Midbrain (tissue), 1 donor: ENCODE data around the gene IPMK.

Source experiments
- DNase-seq: peaks from one replicate; lab custom pipeline; 2025; lab: John Stamatoyannopoulos, UW

IPMK gene

DNA sequence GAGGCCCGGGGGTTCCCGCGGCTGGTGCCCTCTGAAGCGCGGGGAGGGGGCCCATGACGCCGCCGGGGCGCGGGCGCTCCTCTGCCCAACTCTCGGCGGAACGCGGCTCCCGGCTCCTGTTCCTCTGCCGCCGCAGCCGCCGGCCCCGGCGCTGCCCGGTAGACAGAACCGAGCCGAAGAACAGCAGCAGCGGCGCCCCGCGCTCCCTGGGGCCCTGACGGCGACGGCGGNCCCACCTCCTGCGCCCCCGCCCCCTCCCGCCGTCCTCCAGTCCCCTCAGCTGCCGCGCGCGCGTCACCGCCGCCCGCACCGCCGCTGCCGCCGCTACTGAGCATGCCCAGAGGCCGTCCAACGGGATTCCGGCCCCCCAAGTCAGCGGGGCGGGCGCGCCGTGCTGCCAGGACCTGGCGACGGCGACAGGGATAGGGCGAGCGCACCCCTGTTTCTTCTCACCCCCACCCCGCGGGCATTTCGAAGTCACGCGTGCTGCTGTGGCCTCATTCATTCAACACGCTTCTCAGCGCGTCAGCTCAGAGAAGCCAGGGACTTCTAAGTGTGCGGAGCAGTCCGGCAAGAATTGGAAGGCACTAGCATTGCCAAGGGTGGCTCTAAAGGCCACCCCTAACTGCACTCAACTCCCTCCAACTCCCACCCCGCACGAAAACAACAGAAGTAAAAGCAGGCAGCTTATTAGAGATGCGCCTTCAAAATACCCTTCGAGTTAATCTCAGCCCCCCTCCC is at the start of gene IPMK:
Gene IPMK (minus strand): TSS at position 182 of the 741 bp plus-strand sequence. CDS start 283 bp downstream, outside the sequence.
- DNase-seq, result peak; percentile 93

DNA sequence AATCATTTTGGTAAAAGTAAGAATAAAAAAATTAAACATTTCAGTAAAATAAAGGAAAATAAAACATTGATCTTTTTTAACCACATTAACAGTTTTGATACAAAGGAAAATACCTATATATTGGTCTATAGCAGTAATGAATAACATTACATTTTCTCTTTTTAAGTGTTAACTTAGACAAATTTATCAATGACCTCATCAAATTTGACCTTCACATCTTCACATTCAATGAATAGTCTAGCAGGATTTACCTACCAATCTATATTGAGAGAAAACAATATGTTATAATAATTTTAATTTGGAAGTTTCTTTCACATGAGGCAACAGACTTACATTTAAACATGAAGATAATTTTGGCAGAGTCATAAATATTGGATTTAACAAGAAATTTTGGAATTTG is 49.2 kb upstream of the IPMK start:
- DNase-seq, result no peak

DNA sequence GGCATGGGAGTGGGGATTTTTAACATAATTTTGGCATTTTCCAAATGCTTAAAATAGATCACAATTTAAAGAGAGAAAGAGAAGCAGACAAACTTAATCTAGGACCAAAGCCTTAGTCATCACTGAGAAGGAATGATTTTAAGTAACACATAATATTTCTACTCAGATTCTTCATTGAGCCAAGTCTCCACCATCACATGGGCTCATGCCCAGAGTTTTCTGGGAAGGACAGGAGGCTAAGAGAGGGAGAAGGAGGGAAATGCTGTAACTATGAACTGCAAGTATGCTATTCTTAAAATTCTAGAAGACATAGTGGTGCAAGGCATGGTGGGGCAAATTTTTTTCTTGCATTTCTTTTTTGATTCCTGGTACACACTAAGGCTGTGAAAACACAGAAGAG is 43.3 kb upstream of the IPMK start:
- no peak for DNase-seq

DNA sequence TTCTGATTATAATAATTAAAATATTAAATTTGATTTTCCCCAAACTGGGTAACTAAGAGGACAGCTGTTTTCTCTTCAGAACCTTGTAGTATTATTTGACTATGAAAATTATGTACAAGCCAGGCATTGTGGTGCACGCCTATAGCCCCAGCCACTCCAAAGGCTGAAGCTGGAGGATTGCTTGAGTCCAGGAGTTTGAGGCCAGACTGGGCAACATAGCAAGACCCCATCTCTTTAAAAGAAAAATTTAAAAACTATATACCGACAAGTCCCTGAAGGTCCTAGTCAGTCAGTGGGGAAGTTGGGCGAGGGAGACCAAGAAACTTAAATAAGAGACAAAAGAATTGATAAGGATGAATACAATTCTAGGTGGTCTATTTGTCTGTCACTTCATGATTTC is 40.0 kb upstream of the IPMK start:
- DNase-seq, result no peak

DNA sequence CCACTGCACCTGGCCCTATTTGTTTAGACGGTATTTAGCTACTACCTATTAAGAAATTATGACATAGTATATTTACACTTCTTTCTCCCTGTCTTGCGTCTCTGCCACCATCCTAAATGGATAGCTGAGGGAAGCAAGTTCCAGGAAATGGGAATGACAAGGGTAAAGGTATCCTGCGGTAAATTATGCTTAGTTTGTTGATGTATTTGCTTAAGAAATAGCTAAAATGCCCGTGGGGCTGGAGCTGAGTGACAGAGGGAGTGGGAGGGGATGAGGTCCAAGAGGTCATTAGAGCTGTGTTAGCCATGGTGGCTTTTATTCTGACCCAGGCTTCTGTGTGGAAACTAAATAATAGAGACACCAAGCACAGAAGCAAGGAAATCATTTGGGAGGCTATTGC is 38.1 kb upstream of the IPMK start:
- DNase-seq, result no peak

DNA sequence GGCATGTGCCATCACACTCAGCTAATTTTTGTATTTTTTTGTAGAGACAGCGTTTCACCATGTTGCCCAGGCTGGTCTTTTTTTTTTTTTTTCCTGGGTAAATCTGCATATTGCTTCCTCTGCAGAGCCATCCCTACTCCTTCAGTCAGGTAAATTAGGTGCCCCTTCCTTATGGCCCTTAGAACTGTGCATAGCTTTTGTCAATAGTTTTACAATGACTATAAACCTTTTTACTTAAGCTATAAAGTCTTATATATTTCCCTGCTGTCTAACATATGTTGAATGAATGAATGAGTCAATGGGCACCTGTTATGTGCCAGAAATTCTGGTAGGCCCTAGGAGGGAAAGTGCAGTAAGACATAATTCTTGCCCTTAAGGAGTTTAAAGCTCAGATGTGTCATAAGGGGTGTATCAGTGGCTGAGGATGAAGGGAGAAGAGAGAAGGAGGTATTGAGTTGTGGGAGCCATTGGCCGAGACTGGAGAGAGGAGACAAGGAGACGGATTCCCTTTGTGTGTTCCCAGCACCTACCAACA is 36.5 kb upstream of the IPMK start:
- no peak for DNase-seq

DNA sequence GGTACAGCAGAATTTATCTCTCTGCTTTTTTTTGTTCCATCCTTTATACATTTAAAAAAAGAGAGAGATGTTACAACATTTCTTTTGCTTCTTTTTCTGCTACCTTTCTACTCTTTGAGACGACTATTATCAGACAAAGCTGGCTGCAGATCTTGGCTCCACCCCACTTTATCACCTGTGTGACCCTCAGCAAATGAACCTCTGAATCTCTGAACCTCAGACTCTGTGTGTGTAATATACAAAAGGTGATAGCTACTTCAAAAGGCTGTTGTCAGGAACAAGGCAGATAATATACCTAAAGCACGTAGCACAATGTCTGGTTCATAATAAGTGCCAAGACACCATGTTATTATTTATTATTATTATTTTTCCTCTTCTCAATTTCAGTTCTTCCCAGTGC is 34.6 kb upstream of the IPMK start:
- no peak for DNase-seq

DNA sequence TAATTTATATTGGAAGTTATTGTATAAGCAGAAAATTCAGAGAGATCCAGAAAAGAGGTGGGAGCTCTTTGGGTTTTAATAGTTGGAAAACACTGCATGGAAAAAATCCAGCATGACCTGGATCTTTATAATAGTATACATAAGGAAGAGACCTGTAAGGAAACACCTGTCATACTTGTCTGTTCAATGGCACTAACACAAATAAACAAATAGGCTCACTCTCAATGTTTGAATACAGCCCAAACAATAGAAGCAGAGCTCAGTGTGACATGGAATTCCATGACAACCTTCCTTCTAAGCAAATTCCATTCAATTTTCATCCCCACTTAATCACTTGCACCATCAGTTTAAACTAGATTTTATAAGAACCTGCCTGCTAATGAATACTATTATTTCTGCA is 33.0 kb upstream of the IPMK start:
- no peak for DNase-seq

DNA sequence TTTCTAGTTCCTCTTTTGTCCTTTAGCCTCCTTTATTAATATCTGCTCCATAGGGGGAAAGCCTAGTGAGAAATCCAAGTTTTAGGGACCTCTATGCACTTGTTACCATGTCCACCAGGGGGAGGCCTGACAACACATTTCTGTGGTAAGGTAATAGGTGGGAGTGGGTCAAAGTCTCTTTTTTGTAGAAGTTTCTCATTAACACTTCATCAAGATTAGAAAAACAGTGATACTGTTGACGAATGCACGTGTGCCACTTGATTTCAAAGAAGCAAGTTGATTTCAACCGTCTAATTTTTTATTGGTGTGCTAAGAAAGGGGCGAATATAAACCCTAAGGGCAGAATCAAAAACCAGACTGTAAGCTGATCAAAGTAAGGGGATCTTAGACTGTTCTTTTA is 31.9 kb upstream of the IPMK start:
- peak; percentile 49 for DNase-seq

DNA sequence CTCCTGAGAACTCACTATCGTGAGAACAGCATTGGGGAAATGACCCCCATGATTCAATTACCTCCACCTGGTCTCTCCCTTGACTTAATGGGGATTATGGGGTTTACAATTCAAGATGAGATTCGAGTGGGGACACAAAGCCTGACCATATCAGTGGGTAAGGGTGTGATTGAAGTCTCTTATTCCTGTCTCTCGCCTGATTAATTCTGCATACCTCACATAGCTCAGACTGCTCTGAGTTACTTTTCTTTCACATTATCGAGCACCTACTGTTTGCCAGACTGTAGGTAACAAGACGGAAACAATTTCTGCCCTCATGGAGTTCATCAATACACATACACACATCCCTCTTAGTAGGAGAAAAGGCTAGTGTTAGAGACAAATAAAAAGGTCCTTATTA is 26.3 kb upstream of the IPMK start:
- DNase-seq, result no peak

DNA sequence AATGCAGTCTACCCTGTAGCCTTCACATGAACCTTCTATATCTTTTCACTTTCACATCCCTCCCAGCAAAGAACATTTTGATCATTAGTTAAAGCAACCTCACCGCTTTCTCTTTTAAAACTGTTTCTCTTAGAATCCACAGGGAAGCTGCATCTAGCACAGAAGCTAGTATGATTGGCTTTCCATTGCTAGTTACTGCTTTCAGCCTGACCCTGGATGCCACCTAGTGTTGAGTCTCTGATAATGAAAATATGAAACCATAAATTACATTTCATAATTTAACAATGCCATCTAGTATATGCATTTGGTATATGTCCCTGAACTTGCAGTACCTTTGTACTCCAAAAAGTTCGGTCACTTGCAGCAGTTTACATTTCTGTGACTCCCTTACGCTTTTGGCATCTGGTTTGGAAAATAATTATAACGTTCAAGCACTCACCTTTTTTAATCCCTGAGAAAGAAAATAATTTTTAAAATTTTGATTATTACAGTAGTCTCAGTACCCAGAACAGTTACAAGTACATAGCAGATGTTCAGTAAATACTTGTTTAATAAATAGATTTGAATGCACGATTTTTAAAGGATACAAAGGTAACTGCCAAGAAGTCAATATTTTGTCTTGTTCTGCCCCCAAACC is 24.0 kb upstream of the IPMK start:
- peak; percentile 47 for DNase-seq

DNA sequence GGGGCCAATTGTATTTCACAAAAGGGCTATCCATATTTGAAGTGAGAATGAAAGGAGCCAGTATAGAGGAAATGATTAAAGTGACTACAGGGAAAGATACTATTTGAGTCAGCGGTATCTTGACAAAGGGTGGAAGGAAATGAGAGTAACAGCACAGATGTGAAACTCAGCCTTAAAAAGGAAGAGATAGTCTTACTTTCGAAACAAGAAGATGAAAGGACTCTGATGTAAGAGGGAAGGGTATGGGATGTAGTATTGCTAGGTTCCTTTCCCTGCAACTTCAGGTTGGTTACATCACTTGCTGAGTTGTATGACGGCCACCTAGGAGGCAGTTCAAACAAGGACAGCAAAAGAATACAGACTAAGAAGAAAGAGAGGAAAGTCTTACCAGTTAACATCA is 14.9 kb upstream of the IPMK start:
- DNase-seq, result no peak

DNA sequence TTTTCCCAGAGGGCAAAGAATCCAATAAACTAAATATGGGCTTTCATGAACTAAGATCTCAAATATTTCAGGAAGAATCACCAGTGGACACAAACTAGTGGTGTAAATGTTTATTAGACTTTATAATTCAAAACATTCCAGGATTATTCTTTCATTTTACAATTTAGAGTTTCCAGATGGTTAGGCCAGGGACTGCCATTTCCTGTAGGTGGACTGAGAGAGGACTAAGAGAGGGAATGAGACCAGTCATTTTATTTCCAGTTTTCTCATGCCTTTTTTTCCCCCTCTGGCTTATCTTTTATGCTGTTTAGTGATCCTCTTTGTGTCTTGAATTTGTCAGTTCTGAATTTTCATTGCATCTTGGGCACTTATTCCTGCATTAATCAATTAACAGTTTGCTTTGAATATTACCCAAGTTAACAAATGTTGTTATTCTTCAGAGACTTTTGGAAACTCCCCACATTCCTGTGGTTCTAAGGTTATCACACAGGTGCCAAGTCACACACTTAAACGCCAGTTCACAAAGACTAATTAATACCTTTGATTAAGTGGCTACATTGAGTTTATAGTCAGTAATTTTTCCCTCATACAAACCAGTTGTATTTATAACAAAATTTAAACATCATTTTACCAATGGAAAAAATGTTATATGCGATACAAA is 13.5 kb upstream of the IPMK start:
- DNase-seq, result no peak

DNA sequence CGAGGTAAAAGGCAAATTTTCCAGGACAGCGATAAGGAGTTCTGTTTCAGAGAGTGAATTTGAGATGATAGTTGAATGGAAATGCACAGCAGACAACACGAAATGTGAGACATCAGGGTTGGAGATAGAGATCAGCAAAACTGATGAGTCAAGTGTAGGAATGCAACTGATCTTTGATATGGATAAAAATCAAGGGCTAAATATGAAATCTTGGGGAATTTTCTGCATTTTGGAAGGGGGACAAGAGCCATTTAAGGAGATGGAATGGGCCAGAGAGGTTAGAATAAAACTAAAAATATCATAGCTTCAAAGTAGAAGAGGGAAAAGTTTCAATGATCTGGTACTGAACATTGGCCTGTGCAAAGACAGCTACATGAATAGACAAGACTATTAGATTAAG is 12.8 kb upstream of the IPMK start:
- no peak for DNase-seq

DNA sequence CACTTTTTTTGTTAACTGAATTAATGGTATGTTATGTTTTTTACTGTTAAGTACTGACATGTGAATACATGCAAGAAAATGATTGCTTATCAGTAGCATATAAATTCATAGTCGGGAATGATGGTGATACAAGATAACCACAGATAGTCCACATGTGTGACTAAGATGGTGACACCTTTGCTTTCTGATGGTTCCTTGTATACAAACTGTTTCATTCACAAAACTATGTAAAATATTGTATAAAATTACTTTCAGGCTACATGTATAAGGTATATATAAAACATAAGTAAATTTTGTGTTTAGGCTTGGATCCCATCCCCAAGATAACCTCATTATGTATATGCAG is 11.2 kb upstream of the IPMK start:
- no peak for DNase-seq

DNA sequence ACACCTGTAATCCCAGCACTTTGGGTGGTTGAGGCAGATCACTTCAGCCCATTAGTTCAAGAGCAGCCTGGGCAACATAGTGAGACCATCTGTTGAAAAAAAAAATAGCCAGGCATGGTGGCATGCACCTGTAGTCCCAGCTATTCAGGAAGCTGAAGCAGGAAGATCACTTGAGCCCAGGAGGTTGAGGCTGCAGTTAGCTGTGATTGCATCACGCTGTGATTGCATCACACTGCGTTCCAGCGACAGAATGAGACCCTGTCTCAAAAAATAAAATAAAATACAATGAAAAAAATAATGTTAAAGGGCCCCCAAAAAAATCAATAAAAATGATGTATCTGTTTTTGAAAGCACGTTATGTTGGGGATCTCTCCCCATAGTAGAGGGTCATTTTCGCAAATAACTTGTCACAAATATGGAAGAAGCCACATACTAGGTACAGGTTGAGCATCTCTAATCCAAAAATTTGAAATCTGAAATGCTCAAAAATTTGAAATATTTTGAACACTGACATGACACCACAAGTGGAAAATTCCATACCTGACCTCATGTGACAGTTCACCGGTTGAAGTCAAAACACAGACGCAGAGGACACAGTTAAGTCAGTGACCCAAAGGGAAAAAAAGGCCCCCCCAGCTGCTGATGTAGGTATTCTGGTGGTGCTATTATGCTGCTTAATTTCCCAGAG is 10.7 kb upstream of the IPMK start:
- no peak for DNase-seq

DNA sequence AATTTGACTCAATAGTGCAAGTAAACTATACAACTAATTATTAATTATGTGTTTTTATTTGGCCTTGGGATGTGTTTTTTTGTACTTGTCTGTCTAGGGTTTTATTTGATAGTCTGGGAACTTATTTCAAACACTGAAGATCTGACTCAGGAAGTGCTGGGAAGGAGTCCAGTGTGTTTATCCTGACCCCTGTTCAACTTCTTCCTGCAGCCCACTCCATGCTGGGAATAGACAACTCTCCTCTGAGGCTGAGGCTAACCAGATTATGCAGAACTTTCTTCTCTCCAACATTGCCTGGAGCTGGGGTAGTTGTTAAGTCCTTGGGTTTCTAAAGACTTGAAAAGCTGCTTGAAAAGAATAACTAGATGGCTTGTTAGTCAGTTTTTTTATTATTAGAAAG is 8.2 kb upstream of the IPMK start:
- DNase-seq, result no peak

DNA sequence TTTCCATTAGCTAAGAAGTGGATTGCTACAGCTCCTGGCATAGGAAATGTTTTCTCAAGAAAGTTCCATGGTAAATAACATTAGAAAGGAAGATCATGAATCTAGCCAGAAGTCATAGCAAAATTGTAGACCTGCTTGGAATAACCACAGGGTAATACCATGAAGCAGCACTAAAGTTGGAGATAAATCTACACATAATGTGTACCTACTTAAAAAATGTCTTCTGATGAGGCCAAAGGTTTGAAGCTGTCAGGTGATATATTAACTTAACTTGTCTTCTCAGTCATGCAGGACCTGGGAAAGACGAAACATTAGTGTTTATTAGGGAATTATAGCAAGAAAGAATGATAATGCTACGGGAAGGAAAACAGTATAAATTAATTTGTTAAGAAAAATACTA is 7.6 kb upstream of the IPMK start:
- no peak for DNase-seq

DNA sequence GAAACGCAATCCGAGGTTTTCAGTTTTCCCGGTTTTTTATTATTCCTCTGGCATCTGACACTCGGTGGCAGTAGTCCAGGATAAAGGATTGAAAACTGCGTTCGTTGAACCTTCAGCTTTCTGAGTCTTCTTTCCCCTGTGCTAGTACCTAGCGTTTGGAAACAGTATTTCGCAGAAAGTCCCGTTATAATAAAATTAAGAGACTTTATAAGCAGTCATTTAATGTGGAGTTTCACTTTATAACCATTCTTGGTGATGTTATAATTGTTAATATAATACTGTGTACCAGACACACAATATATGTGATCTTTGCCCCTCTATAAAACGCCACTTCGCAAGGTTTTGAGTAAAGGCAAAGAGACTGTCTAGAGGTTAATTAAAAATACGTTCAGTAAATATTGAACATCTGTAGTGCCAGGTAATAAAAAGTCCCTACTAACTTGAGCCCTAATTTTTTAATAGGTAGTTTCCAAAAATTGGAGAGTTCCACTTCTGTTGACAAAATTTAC is 2.1 kb upstream of the IPMK start:
- DNase-seq, result no peak

DNA sequence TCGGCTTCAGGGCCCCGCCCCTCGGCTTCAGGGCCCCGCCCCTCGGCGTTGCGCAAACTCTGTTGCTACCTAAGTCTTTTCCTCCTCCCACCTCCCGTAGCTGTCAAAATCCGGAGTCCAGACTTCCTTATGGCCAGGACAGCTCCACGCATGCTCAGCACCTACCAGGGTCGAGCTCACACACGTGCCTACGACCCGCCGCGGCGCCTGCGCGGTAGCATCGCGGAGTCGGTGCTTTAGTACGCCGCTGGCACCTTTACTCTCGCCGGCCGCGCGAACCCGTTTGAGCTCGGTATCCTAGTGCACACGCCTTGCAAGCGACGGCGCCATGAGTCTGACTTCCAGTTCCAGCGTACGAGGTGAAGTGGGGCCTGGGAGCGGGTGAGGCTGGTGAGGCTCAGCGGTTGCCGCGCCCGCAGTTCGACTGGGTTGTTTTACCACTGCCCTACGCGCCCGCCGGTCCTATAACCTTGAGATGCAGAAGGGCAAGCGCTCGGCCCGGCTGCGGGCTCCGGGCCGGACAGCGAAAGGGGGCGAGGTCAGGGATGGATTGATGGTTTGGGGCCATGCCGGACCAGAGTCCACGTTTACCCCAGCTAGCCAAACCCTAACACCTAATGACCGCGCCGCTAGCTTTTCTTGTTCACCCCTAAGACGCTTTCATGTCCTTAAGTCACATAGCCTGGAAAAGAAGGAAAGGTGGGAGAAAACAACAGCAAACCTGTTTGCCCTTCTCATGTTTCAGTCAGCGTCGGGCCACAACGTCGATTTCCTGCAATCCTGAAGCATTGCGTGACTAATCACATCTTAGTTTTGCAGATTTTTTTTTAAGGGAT is 1.5 kb upstream of the IPMK start, which contains the start of gene CISD1:
Gene CISD1 (plus strand): TSS at position 217 of the 836 bp plus-strand sequence. CDS start 112 bp downstream, at position 329.
- DNase-seq, result peak; percentile 97

DNA sequence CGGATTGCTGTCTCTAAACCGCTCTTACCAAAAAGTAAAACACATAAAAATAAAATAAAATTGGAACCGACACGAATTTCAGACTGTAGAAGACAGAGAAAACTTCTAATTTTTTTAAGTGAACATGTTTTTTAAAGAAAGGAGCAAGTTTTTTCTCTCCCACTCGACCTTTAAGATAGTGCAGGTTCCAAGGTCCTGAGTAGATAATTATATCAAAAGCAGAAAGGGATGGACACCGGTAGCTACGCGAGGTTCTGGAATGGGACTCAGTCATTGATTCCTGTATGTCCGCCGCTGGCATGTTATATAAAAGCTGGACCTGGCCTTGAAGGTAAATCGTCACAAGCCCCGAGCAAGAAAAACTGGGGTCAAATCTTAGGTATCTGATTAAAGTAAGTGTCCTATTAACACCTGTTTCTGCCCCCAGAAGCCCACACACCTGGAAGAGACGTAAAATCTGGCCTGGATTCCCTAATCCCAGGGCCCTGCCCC is 806 bp upstream of the IPMK start:
- DNase-seq, result no peak
